HEK293T (cell line): ENCODE data around the gene STARD8.

Experiments used
- ARNT ChIP-seq: fragments of 450-650 bp; IDR thresholded peaks from 2 replicates; pipeline ENCODE4 v1.6.1; 2017; ENCODE audit warnings: mild to moderate bottlenecking
- FOXK2 ChIP-seq: fragments of 450-650 bp; IDR thresholded peaks from 2 replicates; pipeline ENCODE4 v1.6.1; 2016; ENCODE audit warnings: mild to moderate bottlenecking
- NFRKB ChIP-seq: fragments of 450-650 bp; IDR thresholded peaks from 2 replicates; pipeline ENCODE4 v1.6.1; 2016; ENCODE audit warnings: mild to moderate bottlenecking, moderate library complexity
- SP1 ChIP-seq: fragments of 450-650 bp; IDR thresholded peaks from 2 replicates; pipeline ENCODE4 v1.6.1; 2017

GRCh38 chrX:68598841-68599240 is 48.6 kb upstream of the STARD8 start:
- TF ChIP-seq ARNT (no peak), FOXK2 (no peak), NFRKB (no peak), SP1 (no peak)
